Smooth muscle cell (in vitro differentiated cells): ENCODE data around the gene MACROD2. TPM values are rescaled to one million over a fixed set of nuclear protein-coding genes. Genes with fewer than 3 reads are reported as not detected.

Source experiments
- DNase-seq: peaks from one replicate; lab custom pipeline; 2025; ENCODE audit not compliant: unreplicated experiment; lab: John Stamatoyannopoulos, UW
- H2AFZ ChIP-seq: fragments of 200-600 bp; sonication (generic); 2 replicates; pipeline ENCODE4 v1.6.0; 2016; ENCODE audit warnings: antibody characterized with exemption, low read depth, mild to moderate bottlenecking
- H3F3A ChIP-seq: fragments of 200-600 bp; sonication (generic); 2 replicates; pipeline ENCODE4 v1.6.0; 2017; ENCODE audit warnings: antibody characterized with exemption, low read depth
- H3K27ac ChIP-seq: fragments of 200-600 bp; sonication (generic); 2 replicates; pipeline ENCODE4 v1.5.1; 2016; ENCODE audit warnings: low read depth, mild to moderate bottlenecking
- H3K27me3 ChIP-seq: fragments of 200-600 bp; sonication (generic); 2 replicates; pipeline ENCODE4 v1.6.1; 2016; ENCODE audit warnings: low read depth, mild to moderate bottlenecking
- H3K36me3 ChIP-seq: fragments of 200-600 bp; sonication (generic); 2 replicates; pipeline ENCODE4 v1.5.1; 2016; ENCODE audit warnings: low read depth
- H3K4me1 ChIP-seq: fragments of 200-600 bp; sonication (generic); 2 replicates; pipeline ENCODE4 v1.5.1; 2016; ENCODE audit warnings: low read depth
- H3K4me2 ChIP-seq: fragments of 200-600 bp; sonication (generic); 2 replicates; pipeline ENCODE4 v1.6.0; 2016; ENCODE audit warnings: mild to moderate bottlenecking
- H3K4me3 ChIP-seq: fragments of 200-600 bp; sonication (generic); 2 replicates; pipeline ENCODE4 v1.5.1; 2016; ENCODE audit warnings: mild to moderate bottlenecking
- H3K79me2 ChIP-seq: fragments of 200-600 bp; sonication (generic); 2 replicates; pipeline ENCODE4 v1.6.0; 2016; ENCODE audit warnings: low read depth, mild to moderate bottlenecking
- H3K9ac ChIP-seq: fragments of 200-600 bp; sonication (generic); 2 replicates; pipeline ENCODE4 v1.6.0; 2016; ENCODE audit warnings: low read depth
- H3K9me3 ChIP-seq: fragments of 200-600 bp; sonication (generic); replicated peaks from 2 replicates; pipeline ENCODE4 v1.5.1; 2016; ENCODE audit warnings: low read depth
- H4K20me1 ChIP-seq: fragments of 200-600 bp; sonication (generic); 2 replicates; pipeline ENCODE4 v1.6.0; 2016; ENCODE audit warnings: low read depth
- WGBS: methylation state at CpG from one replicate; pipeline ENCODE4 v1.1.7; 2016; ENCODE audit warnings: low lambda C conversion rate; 5-methylcytosine and 5-hydroxymethylcytosine counted together
- polyA plus RNA-seq: library from polyadenylated mRNA; unstranded; fragments of >200 nt; fragmentation: Nextera tagmentation; extraction: Ambion mirVana; gene quantifications from 2 replicates; pipeline ENCODE4 v1.2.1, GENCODE V29; 2016
- total RNA-seq: library from RNA; depleted of rRNA; stranded (reverse); fragments of >200 nt; gene quantifications from 2 replicates; pipeline ENCODE4 v1.2.3, GENCODE V29; 2014
- TF ChIP-seq, protein P1 (sequence below): fragments of 200-600 bp; sonication (generic); IDR thresholded peaks from 2 replicates; pipeline ENCODE4 v1.5.1; 2017; ENCODE audit warnings: borderline replicate concordance, mild to moderate bottlenecking, antibody characterized with exemption; ENCODE audit not compliant: insufficient read depth, poor library complexity, severe bottlenecking

The MACROD2 gene
- total and polyA plus RNA-seq, 2 experiments from 2014 or later, result 0.04 to 0.32 TPM

DNA sequence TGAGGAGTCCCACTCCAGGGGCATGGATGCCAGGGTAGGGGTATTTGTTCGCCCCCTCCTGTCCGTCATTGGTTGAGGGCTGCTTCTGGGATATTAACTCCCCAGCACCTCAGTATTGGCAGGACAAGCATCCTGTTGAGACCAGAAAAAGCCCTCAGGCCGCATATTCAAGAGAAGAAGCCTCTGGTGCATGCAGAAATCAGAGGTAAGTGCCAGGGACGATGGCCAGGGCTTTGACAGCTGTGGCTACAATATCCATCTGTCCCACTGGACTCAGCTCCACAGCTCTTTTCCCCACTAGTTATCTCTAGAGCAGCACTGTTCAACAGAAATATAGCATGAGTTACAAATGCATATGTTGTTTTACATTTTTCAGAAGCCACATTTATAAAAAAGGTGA is 1926.6 kb downstream of the MACROD2 start:
- WGBS, result 88% methylated on average over 4 of the region's 4 CpGs

DNA sequence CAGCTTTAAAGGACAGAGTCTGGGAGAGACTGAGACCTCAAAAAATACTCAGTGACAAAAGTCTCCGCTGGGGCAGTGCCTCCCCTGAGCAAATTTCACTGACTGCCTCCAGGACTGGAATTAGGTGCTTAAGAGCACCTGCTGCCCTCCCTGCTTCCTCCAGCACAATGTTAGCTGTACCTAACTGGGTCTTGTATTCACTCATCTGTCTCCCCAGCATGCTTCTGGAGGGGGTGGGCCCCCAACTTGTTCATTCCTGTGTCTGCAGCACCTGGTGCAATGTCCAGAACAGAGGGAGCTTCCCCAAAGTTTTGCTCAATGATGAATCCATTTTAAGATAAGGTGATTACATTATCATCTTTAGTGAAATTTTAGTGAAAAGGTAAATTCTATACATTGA is 1927.2 kb downstream of the MACROD2 start:
- H3K9ac ChIP-seq, result no peak overlapping the region
- H3K27ac ChIP-seq, result no peak overlapping the region
- 77% methylated on average over 1 of the region's 1 CpG for WGBS
- H3K4me3 ChIP-seq, result no peak overlapping the region
- H3K4me1 ChIP-seq, result no peaks in the 10 kb centered on the region
- H3K79me2 ChIP-seq, result no peaks in the 10 kb centered on the region
- H3F3A ChIP-seq, result no peaks in the 10 kb centered on the region
- no peaks in the 10 kb centered on the region for H3K9me3 ChIP-seq
- H2AFZ ChIP-seq, result no peak overlapping the region
- H3K4me2 ChIP-seq, result no peak overlapping the region
- no peaks in the 10 kb centered on the region for H3K27me3 ChIP-seq
- no peaks in the 10 kb centered on the region for H4K20me1 ChIP-seq
- TF ChIP-seq, protein P1, sequence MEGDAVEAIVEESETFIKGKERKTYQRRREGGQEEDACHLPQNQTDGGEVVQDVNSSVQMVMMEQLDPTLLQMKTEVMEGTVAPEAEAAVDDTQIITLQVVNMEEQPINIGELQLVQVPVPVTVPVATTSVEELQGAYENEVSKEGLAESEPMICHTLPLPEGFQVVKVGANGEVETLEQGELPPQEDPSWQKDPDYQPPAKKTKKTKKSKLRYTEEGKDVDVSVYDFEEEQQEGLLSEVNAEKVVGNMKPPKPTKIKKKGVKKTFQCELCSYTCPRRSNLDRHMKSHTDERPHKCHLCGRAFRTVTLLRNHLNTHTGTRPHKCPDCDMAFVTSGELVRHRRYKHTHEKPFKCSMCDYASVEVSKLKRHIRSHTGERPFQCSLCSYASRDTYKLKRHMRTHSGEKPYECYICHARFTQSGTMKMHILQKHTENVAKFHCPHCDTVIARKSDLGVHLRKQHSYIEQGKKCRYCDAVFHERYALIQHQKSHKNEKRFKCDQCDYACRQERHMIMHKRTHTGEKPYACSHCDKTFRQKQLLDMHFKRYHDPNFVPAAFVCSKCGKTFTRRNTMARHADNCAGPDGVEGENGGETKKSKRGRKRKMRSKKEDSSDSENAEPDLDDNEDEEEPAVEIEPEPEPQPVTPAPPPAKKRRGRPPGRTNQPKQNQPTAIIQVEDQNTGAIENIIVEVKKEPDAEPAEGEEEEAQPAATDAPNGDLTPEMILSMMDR, result no peak
- DNase-seq, result no peak
- H3K36me3 ChIP-seq, result no peaks in the 10 kb centered on the region

More for the DNA sequence above, 1926.6 kb downstream of the MACROD2 start:
- TF ChIP-seq, protein P1, result no peak
- no peaks in the 10 kb centered on the region for H3K79me2 ChIP-seq
- H3K9ac ChIP-seq, result no peak overlapping the region
- H3F3A ChIP-seq, result no peaks in the 10 kb centered on the region
- H3K27me3 ChIP-seq, result no peaks in the 10 kb centered on the region
- no peak overlapping the region for H3K4me2 ChIP-seq
- H3K4me3 ChIP-seq, result no peak overlapping the region
- H4K20me1 ChIP-seq, result no peaks in the 10 kb centered on the region
- DNase-seq, result no peak
- no peaks in the 10 kb centered on the region for H3K36me3 ChIP-seq
- no peaks in the 10 kb centered on the region for H3K4me1 ChIP-seq
- H3K9me3 ChIP-seq, result no peaks in the 10 kb centered on the region
- H3K27ac ChIP-seq, result no peak overlapping the region
- H2AFZ ChIP-seq, result no peak overlapping the region

DNA sequence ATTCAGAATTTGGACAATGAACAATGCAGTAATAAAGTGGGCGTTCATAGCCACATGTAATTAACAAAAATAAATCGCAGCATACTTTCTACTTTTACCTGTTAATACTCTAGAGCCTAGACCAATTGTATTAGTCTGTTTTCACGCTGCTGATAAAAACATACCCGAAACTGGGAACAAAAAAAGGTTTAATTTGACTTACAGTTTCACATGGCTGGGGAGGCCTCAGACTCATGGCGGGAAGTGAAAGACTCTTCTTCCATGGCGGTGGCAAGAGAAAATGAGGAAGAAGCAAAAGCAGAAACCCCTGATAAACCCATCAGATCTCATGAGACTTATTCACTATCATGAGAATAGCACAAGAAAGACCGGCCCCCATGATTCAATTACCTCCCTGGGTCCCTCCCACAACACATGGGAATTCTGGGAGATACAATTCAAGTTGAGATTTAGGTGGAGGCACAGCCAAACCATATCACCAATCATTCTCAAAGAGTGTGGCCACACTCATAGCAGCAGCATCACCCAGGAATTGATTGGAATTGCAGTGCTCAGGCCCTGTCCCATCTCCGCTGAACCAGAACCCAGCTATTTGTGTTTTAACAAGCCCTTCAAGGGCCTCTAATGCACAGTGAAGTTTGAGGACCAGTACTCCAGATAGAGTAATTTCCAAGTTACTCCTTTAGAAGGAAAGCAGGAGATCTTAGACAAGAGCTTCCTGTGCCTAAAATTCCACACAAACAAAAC is 1927.9 kb downstream of the MACROD2 start:
- Histone ChIP-seq H3K27ac (no peak overlapping the region), H3K4me1 (no peaks in the 10 kb centered on the region), H3K9me3 (no peaks in the 10 kb centered on the region), H3K4me2 (no peak overlapping the region), H2AFZ (no peak overlapping the region), H3K36me3 (no peaks in the 10 kb centered on the region), H3K27me3 (no peaks in the 10 kb centered on the region), H3K79me2 (no peaks in the 10 kb centered on the region), H3F3A (no peaks in the 10 kb centered on the region), H3K4me3 (no peak overlapping the region), H4K20me1 (no peaks in the 10 kb centered on the region), H3K9ac (no peak overlapping the region)
- DNase-seq, result no peak
- TF ChIP-seq, protein P1, result no peak
- WGBS, result 96% methylated on average over 8 of the region's 8 CpGs

DNA sequence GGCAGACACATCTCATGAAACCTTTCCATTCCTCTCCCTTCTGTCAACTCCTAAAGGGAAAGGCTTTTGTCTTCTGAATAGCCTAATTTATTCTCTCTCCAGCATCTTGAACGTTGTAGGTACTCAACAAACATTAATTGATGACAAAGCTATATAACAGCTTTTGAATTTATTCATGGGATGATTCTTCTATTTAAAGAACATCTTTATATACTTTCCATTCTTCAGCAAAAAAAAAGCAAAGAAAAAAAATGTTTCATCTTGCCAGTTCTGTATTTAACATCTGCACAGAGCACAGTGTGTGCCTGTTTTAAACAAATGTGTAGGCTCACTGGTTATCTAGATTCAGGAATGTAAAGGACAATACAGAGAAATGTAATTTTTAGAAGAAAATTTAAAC is 1929.2 kb downstream of the MACROD2 start:
- TF ChIP-seq, protein P1, result no peak
- no peak overlapping the region for H3K27ac ChIP-seq
- H3K9me3 ChIP-seq, result no peaks in the 10 kb centered on the region
- no peak overlapping the region for H2AFZ ChIP-seq
- DNase-seq, result no peak
- H3K36me3 ChIP-seq, result no peaks in the 10 kb centered on the region
- H3K79me2 ChIP-seq, result no peaks in the 10 kb centered on the region
- no peaks in the 10 kb centered on the region for H3K27me3 ChIP-seq
- no peaks in the 10 kb centered on the region for H4K20me1 ChIP-seq
- no peak overlapping the region for H3K9ac ChIP-seq
- H3K4me3 ChIP-seq, result no peak overlapping the region
- no peaks in the 10 kb centered on the region for H3K4me1 ChIP-seq
- H3F3A ChIP-seq, result no peaks in the 10 kb centered on the region
- 84% methylated on average over 1 of the region's 1 CpG for WGBS
- H3K4me2 ChIP-seq, result no peak overlapping the region
